ENCODE results near the gene SERPIND1.

DNA sequence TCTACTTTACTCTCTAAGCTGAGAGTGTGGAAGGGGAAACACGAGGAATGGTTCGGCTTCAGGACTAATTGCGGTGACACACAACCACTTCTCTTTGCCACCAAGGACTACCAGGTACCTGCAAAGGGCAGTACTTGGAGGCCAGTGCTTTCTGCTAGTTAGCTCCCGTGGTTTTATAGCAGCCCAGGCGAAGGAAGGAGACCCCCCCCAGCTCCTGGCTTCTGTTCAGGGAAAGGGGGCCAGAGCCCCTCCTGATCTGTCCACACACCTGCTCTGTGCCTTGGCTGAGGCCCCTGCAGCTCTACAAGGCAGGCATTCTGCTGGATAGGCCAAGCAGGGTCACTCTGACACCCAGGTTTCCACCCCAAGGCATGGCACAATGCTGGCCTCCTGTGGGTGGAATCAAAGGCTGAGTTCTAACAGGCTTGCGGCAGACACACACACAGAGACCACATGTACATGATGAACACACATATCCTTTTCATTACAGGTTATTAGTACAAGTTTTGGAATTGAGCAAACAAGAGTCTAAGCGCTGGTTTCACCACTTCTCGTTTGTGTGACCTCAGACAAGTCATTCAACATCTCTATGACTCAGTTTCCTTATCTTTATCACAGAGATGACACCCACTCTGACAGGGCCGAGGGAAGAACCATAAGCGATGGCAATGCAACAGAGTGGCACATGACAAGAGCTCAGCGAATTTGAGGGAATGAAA is 7.5 kb downstream of the SERPIND1 start:
- TF ChIP-seq, protein P1, sequence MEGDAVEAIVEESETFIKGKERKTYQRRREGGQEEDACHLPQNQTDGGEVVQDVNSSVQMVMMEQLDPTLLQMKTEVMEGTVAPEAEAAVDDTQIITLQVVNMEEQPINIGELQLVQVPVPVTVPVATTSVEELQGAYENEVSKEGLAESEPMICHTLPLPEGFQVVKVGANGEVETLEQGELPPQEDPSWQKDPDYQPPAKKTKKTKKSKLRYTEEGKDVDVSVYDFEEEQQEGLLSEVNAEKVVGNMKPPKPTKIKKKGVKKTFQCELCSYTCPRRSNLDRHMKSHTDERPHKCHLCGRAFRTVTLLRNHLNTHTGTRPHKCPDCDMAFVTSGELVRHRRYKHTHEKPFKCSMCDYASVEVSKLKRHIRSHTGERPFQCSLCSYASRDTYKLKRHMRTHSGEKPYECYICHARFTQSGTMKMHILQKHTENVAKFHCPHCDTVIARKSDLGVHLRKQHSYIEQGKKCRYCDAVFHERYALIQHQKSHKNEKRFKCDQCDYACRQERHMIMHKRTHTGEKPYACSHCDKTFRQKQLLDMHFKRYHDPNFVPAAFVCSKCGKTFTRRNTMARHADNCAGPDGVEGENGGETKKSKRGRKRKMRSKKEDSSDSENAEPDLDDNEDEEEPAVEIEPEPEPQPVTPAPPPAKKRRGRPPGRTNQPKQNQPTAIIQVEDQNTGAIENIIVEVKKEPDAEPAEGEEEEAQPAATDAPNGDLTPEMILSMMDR (IDR thresholded peaks at IDR 0.05; ENCODE audit: insufficient read depth, low read depth, low read length) = no peak
- no peak for TF ChIP-seq EZH2 (IDR thresholded peaks at IDR 0.05; ENCODE audit: insufficient read depth, low read length)
